ENCODE results near the gene CSF1R. TPM values are rescaled to one million over a fixed set of nuclear protein-coding genes. Genes with fewer than 3 reads are reported as not detected.

The CSF1R gene
- total RNA-seq, 1 experiment from 2014 or later = 5.8 TPM

DNA sequence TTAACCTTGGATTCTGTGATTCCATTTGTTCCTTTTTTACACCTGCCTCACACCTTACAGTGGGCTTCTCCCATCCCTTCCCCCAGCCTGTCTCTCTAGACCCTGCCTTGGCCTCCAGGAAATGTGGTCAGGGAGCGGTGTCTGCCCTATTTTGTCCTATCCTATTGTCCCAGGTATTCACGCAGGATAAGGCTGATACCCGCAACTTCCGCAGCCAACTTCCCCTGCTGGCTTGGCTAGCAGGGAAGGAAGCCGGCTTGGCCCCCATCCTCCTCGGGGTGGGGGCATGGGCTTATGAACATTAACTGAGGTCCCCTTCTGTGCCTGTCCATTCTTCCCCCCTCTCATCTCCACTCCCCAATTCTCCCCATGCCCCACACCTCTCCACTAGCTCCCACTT, 3.5 kb downstream of the CSF1R start:
- H3K4me3 ChIP-seq (ENCODE audit: low read depth, low read length) = no peak overlapping the region
- peaks cover 14% of the 10 kb centered on the region for H3K4me1 Mint-ChIP-seq (ENCODE audit: low read depth, unreplicated experiment)
- TF ChIP-seq, protein P1, sequence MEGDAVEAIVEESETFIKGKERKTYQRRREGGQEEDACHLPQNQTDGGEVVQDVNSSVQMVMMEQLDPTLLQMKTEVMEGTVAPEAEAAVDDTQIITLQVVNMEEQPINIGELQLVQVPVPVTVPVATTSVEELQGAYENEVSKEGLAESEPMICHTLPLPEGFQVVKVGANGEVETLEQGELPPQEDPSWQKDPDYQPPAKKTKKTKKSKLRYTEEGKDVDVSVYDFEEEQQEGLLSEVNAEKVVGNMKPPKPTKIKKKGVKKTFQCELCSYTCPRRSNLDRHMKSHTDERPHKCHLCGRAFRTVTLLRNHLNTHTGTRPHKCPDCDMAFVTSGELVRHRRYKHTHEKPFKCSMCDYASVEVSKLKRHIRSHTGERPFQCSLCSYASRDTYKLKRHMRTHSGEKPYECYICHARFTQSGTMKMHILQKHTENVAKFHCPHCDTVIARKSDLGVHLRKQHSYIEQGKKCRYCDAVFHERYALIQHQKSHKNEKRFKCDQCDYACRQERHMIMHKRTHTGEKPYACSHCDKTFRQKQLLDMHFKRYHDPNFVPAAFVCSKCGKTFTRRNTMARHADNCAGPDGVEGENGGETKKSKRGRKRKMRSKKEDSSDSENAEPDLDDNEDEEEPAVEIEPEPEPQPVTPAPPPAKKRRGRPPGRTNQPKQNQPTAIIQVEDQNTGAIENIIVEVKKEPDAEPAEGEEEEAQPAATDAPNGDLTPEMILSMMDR (IDR thresholded peaks at IDR 0.05; ENCODE audit: insufficient read depth in 1 of 2, low read depth in 1 of 2, low read length in 1 of 2, severe bottlenecking in 1 of 2, unreplicated experiment in 1 of 2) = no peak
- BruUV-seq (replicated peaks) = no TSS peak
- no peaks in the 10 kb centered on the region for H3K27me3 Mint-ChIP-seq (ENCODE audit: insufficient read depth, unreplicated experiment)
- no peaks in the 10 kb centered on the region for H3K36me3 Mint-ChIP-seq (ENCODE audit: insufficient read depth, unreplicated experiment)
- H3K27me3 ChIP-seq (replicated peaks; ENCODE audit: control insufficient read depth, insufficient read depth, low read length) = no peaks in the 10 kb centered on the region
- H3K9me3 ChIP-seq = no peaks in the 10 kb centered on the region
- no peak for DNase-seq
- POLR2A ChIA-PET = no interaction called here
- no peak overlapping the region for H3K27ac Mint-ChIP-seq (ENCODE audit: unreplicated experiment)
- intact Hi-C loops (cut with micrococcal nuclease; ENCODE audit: unreplicated experiment) = no loop called here
- CTCF ChIA-PET = no interaction called here
- H3K36me3 ChIP-seq (ENCODE audit: control insufficient read depth, insufficient read depth, low read length) = no peaks in the 10 kb centered on the region
- H3K9me3 Mint-ChIP-seq (ENCODE audit: unreplicated experiment) = no peaks in the 10 kb centered on the region
- H3K4me3 Mint-ChIP-seq (ENCODE audit: unreplicated experiment) = no peak overlapping the region
- H3K4me1 ChIP-seq = 0 out of 2 replicates have a peak, but pooled peaks cover 5% of the 10 kb centered on the region

DNA sequence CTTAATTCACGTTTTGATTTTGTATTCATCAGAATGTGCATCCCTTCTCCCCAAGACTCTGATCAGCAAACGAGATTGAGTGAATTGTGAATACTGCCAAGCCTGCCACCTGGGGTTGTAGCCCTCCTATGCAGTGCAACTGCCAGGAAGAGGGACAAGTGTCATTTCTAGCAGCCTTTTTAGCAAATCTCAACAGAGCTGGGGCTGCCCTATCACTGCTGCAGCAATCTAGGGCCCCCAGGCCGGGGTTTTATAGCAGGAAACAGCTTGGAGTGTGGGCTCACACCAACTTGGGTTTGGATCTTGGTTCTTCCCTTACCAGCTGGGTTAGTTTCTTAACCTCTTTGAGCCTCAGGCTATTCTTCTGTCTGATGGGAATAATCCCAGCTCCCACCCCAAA, 4.0 kb downstream of the CSF1R start:
- Histone ChIP-seq H3K4me3 (ENCODE audit: low read depth, low read length) (no peak overlapping the region), H3K9me3 (no peaks in the 10 kb centered on the region), H3K27me3 (replicated peaks; ENCODE audit: control insufficient read depth, insufficient read depth, low read length) (no peaks in the 10 kb centered on the region), H3K4me1 (0 out of 2 replicates have a peak, but pooled peaks cover 4% of the 10 kb centered on the region), H3K36me3 (ENCODE audit: control insufficient read depth, insufficient read depth, low read length) (no peaks in the 10 kb centered on the region)
- no peaks in the 10 kb centered on the region for H3K27me3 Mint-ChIP-seq (ENCODE audit: insufficient read depth, unreplicated experiment)
- no peak overlapping the region for H3K27ac Mint-ChIP-seq (ENCODE audit: unreplicated experiment)
- intact Hi-C loops (cut with micrococcal nuclease; ENCODE audit: unreplicated experiment) = no loop called here
- H3K4me3 Mint-ChIP-seq (ENCODE audit: unreplicated experiment) = no peak overlapping the region
- peaks cover 10% of the 10 kb centered on the region for H3K4me1 Mint-ChIP-seq (ENCODE audit: low read depth, unreplicated experiment)
- POLR2A ChIA-PET = no interaction called here
- H3K36me3 Mint-ChIP-seq (ENCODE audit: insufficient read depth, unreplicated experiment) = no peaks in the 10 kb centered on the region
- TF ChIP-seq, protein P1 (IDR thresholded peaks at IDR 0.05; ENCODE audit: insufficient read depth in 1 of 2, low read depth in 1 of 2, low read length in 1 of 2, severe bottlenecking in 1 of 2, unreplicated experiment in 1 of 2) = no peak
- no peak for DNase-seq
- BruUV-seq (replicated peaks) = no TSS peak
- H3K9me3 Mint-ChIP-seq (ENCODE audit: unreplicated experiment) = no peaks in the 10 kb centered on the region
- CTCF ChIA-PET = no interaction called here

DNA sequence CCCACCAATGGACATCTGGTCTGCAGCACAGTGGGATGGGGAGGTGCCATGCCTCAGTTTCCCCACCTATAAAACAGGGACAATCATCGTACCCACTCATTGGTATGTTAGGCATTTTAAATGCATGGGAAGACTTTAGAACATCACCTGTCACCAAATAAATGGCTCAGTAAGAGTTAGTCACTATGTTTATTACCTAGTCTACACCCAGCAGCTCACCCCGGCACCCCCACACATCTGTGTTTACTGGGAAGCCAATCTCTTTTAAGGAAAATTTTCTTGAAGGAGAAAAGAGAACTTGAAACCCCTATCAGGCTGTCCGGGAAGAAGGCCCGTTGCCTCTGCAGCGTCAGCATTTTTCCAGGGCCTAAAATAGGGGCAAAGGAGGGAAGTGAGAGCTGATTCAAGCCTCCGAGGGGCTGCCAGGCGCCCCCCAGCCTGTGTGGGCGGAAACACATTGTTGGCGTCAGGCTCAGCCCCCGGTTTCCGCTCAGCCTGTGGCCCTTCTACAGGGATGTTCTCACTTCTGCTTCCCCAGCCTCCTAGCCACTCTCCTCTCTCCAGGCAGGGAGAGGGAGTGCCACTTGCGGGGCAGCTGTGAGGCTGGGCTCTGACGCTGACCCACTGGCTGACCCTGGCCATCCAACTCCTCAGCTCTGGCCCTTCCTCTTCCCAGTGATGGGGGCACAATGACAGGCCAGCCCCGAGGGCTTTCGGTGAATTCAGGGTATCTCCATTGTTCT, 4.6 kb downstream of the CSF1R start:
- no peak overlapping the region for H3K4me3 ChIP-seq (ENCODE audit: low read depth, low read length)
- H3K36me3 Mint-ChIP-seq (ENCODE audit: insufficient read depth, unreplicated experiment) = no peaks in the 10 kb centered on the region
- no TSS peak for BruUV-seq (replicated peaks)
- H3K9me3 ChIP-seq = no peaks in the 10 kb centered on the region
- ChIA-PET CTCF (no interaction called here), POLR2A (no interaction called here)
- intact Hi-C loops (cut with micrococcal nuclease; ENCODE audit: unreplicated experiment) = no loop called here
- H3K9me3 Mint-ChIP-seq (ENCODE audit: unreplicated experiment) = no peaks in the 10 kb centered on the region
- H3K27ac Mint-ChIP-seq (ENCODE audit: unreplicated experiment) = no peak overlapping the region
- no peaks in the 10 kb centered on the region for H3K27me3 Mint-ChIP-seq (ENCODE audit: insufficient read depth, unreplicated experiment)
- no peak overlapping the region for H3K4me3 Mint-ChIP-seq (ENCODE audit: unreplicated experiment)
- no peaks in the 10 kb centered on the region for H3K27me3 ChIP-seq (replicated peaks; ENCODE audit: control insufficient read depth, insufficient read depth, low read length)
- H3K4me1 Mint-ChIP-seq (ENCODE audit: low read depth, unreplicated experiment) = peaks cover 5% of the 10 kb centered on the region
- H3K4me1 ChIP-seq = no peaks in the 10 kb centered on the region
- DNase-seq = no peak
- TF ChIP-seq, protein P1 (IDR thresholded peaks at IDR 0.05; ENCODE audit: insufficient read depth in 1 of 2, low read depth in 1 of 2, low read length in 1 of 2, severe bottlenecking in 1 of 2, unreplicated experiment in 1 of 2) = no peak
- H3K36me3 ChIP-seq (ENCODE audit: control insufficient read depth, insufficient read depth, low read length) = no peaks in the 10 kb centered on the region
